HL-60/S4 treated with retinoic acid at 250 ng/mL for 4 days and 3 days (cell line): ENCODE results near the gene BAIAP2L2.
"Not testable (repeated sequence)": the region's sequence is repeated elsewhere in the genome, so short reads cannot be mapped to it uniquely, and the experiment has no call there.

Experiments
- in situ Hi-C: fragments of 300-500 bp; cut with MboI; formaldehyde crosslinking; loops from 2 replicates; pipeline ENCODE4 v1.7.0; 2022; ENCODE audit warnings: low sequenced_read_pairs

The BAIAP2L2 gene

GRCh38 chr22:38129021-38129420, 18.5 kb upstream of the BAIAP2L2 start:
- in situ Hi-C loops, result no loop called here

- in situ Hi-C loops, result no loop called here
Measured at GRCh38 chr22:38127869-38128268, 17.4 kb upstream of the BAIAP2L2 start.

GRCh38 chr22:38126928-38127668, 16.6 kb upstream of the BAIAP2L2 start:
- in situ Hi-C loops, result no loop called here

GRCh38 chr22:38125751-38126201, 15.3 kb upstream of the BAIAP2L2 start:
- in situ Hi-C loops, result no loop called here

DNA sequence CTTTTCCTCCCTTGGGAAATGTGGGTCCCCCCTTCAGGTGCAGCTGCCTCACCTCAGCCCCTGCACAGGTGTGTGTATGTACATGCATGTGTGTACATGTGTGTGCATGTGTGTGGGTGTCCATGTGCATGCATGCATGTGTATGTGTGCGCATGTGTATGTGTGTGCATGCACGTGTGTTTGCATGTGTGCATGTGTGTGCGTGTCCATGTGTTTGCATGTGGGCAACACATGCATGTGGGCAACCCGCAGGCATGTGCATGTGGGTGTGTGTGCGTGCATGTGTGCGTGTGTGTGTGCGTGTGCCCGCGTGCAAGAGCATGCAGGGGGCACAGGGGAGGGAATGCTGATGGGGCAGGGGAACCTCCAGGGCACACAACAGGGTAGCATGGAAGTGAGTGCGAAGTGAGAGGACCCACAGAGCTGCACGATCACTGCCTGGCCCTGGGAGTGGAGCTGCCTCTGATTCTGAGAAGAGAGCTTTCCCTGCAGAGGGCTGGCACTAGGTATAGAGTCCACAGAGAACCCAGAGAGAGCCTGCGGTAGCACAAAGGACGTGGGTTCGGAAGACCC, 14.6 kb upstream of the BAIAP2L2 start:
- in situ Hi-C loops, result no loop called here

DNA sequence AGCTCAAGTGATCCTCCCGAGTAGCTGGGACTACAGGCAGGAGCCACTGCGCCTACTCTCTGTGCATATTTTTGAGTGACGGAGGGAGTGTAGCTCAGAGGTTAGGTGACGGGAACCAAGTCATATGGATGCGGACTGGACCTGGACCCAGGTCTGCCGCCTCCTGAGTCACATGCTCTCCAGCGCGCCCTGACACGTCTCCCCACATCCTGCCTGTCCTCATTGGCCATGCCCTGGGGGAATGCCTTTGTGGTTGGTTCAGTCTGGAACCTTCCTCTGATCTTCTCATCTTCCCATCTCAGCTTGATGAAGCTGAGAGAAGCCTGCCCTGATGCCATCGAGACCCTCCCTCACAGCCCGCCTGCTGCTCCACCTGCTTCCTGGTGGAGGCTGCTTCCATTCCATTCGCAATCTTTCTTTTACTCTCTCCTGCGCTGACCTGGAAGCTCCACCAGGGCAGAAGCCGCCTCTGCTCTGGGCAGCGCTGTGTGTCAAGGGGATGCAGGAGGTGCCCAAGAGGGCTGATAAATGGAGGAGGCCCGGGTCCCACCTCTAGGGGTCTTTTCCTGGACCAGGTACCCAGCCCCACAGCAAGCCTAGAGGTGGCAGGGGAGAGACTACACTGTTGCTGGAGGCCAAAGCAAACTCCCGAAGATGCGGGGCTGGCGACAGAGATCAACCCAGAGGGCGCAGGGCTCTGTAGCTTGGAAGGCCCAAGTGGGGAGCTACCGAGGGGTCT, 13.9 kb upstream of the BAIAP2L2 start:
- in situ Hi-C loops, result no loop called here

DNA sequence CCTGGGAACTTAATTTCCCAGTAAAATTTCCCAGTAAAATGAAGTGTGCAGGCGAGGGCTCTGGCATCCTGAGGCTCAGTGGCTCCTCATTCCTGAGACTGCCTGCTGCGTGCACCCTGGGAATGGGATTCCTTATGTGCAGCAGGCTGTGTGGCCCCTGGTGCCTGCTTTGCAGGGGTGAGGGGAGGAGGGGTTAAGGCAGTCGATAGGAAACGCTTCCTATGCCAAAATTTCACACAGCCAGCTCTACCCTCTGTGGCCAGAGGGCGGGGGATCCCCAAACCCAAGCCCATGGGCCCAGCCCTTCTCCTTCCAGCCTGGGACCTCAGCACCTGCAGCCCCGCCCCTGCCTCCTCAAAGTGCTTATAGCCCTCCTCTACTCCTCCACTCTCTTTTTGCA, 12.1 kb upstream of the BAIAP2L2 start:
- in situ Hi-C loops, result no loop called here

DNA sequence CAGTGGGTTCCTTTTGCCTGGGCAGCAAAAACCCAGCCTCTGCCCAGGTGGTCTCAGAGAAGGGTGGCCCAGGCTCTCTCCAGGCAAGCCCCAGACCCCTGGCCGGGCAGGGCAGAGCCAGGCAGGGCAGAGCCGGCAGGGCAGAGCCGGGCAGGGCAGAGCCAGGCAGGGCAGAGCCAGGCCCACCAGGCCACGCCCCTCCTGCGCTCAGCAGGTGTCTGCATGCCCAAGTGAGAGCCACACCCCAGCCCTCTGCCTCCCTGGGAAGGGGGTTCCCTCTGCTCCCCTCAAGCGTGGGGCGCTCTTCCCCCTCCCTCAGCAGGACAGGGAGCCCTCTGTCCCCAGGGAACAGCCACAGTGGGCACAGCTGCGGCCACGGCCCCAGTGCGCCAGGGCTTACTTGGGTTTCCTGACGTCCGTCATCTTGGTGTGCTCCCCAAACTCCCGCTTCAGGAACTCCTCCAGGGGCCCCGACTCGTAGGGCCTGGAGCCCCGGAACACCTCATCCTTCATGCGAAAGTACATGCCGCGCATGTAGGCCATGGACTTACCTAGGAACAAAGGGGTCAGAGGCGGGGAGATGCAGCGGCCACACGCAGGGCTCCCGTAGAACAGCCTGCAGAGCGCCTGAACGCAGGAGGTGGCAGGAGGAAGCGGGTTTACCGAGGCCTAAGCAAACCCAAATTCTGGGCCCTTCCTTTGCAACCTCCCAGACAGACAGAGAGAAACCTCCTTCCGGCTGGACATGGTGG, 10.1 kb upstream of the BAIAP2L2 start:
- in situ Hi-C loops, result no loop called here

GRCh38 chr22:38118747-38119146, 8.3 kb upstream of the BAIAP2L2 start:
- in situ Hi-C loops, result not testable (repeated sequence)

DNA sequence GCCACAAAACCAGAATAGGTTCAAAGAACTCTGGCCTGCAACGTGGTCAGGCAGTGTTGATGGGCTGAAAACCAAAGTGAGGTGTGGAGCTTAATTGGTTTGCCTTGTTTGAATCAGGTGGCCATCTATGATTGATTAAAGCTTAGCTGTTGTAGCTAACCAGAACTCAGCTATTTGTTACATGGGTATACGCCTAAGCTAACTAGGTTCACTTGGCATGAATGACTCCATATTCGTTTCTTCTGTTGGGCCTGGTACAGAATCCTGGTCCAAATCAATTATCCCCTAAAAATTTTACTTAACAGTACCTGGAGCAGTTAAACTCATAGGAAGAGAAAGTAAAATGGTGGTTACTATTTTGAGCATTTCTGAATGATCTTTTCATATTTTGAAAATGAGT, 7.7 kb upstream of the BAIAP2L2 start:
- in situ Hi-C loops, result no loop called here

- in situ Hi-C loops, result not testable (repeated sequence)
Measured at GRCh38 chr22:38117556-38117955, 7.1 kb upstream of the BAIAP2L2 start.

- in situ Hi-C loops, result no loop called here
Measured at GRCh38 chr22:38115423-38116205, 5.1 kb upstream of the BAIAP2L2 start.

DNA sequence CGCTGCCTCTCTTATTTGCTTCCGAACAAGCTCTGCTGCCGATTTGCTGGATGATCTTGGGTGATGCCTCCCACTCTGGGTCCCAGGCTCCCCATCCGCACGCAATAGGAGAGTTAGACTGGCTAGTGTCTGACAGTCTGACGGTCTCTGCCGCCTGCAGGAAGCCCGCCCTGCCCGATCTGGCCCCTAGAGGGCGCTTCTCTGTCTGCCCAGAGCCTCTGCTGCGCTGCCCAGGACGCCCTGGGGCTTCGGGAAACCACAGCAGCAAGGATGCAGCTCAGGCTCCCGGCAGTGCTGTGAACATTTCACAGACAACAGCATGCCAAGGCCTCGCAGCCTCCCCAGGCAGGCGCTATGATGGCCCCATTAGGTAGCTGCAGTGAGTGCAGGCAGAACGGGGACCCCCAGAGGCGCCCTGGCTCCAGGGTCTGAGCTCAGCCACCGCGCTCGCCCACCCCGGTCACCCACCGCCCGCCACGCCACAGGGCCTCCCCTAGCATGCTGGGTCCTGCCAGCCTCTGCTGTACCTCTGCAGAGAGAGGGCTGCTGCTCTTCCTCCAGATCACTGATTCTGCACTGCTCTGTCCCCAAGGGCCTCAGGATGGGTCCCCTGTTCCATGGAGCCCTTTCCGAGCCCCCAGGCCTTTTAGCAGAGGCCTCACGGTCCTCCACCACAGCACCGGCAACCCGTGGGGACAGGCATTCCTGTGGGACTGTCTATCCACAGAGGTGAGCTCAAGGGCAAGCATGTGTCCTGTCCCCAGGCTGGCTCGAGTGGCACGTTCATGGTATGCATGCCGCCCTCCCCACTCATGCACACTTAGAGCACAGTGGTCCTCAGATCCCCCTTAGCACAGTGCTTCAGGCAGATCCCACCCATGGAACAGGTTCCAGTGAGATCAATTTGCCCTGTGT, 4.3 kb upstream of the BAIAP2L2 start:
- in situ Hi-C loops, result no loop called here

DNA sequence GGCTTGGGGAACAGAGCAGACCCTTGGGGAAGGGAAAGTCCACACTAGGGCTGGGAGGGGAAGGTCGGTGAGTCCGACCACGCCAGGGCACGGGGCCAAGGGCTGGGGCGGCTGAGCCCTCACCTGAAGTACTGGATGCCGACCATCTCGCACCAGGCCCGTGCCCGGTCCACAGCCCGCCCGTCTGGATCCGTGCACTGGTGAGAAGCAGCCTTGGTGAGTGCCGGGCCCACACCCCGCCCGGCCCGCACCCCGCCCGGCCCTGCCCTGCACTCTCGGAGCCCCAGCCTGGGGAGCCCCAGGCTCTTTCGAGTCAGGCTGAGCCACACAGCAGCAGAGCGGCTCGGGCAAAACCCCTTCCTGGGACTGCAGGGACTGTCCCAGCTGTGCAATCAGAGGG, 1.9 kb upstream of the BAIAP2L2 start:
- in situ Hi-C loops, result no loop called here

DNA sequence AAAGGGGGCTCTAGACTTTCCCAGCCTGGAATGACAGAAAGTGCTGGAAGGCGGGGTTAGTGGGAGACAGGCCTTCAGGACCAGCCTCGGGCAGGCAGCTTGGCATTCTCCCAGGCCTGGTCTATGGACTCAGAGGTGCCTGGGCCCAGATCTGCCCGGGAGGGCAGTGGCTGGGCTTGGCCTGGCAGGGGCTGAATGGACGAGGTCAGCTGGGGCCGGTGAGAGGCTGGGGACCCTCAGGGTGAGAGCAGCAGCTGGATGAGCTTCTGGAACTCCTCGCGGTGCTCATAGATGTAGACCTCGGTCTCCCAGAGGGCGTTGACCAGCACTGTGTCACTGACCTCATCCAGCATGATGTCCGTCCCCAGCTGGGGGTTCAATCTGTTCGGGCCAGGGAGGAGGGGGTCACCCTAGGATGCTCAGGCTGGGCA, 1.5 kb upstream of the BAIAP2L2 start:
- in situ Hi-C loops, result no loop called here

DNA sequence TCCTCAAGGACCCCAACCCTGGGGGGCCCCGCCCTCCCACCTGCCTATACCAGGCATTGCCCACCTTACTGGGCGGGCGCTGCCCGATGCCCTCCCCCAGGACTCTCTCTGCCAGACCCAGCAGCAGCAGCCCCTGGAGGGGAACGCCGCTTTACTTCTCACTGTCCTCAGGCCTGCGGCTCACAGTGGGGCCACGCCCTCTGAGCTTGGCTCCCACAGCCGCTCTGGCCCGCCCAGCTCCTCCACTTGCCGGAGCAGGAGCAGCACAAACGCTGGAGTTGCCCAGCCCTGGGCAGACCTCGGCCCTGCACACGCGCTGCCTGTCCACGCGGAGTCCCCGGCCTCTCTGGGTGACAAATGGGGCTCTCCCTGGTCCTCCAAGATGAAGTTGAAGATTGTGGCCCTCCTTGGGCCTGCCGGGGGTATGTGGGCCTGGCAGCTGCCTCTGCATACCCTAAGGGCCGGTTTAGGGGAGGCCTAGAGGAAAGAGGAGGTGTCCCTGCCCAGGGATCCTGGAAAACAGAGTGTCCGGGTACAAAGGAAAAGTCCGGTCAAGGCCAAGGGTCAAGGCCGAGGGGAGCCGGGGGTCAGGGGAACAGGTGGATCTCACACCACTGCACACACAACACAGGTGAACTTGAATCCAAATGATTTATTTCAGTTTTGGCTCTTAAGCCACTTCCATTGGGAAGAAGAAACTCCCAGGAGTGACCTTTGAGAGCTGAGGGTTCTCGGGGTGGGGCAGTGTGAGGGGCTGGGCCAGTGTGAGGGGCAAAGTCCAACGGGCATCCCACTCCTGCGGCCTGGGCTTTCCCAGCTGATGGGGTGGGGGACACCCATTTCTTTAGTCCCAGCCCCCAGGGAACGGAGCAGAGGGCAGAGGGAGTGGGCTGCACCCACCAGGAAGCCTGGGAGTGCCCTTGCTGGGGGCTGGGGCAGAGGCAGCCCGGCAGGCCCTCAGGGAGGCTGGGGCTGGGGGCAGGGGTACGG, 674 bp upstream of the BAIAP2L2 start:
- in situ Hi-C loops, result no loop called here

- in situ Hi-C loops, result no loop called here
Measured at GRCh38 chr22:38109371-38110001, 998 bp downstream of the BAIAP2L2 start.
